ENCODE results near the gene TUBB. TPM values are rescaled to one million over a fixed set of nuclear protein-coding genes. Genes with fewer than 3 reads are reported as not detected.

TUBB gene
- total RNA-seq, 1 experiment from 2014 or later: 886 TPM

DNA sequence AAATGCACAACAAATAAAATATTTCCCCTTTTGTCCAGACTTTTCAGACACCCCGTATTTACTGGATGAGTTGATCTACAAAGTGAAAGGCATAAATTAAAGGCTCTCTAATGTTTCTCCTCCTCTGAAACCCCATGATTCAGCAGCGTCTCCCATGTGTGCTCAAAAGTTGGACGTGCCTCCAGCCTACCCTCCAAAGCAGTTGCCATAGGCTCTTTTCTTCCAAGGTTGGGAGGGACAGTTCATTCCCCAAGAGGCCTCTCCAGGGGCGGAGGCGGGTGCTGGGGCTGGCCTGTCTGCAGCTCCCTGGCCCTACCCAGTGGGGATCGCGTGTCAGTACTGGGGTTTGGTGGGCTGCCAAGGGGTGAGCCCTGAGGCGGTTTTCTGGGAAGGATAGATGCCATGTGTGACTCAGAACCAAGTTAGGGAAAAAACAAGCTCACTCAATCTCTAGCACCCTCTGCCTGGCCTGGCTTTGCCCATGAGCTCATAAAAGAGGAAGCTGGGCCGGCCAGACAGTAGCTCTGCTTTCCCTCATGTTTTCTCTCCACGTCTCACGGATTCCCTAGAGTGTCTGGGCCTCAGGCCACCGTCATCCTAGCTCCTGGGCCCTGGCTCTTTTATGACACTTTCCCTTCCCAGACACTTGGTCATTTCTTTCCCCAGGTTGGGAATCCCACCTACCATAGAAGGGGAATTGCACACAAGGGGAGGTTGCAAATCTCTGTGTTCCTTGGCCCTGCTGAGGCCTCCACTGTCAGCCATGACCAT is 32.2 kb downstream of the TUBB start (continued):
- TF ChIP-seq SIN3A (IDR thresholded peaks at IDR 0.05; ENCODE audit: low read depth) (no peak), POLR2A (IDR thresholded peaks at IDR 0.05; ENCODE audit: borderline replicate concordance, extremely low read depth, insufficient read depth, insufficient read length) (no peak), CEBPB (IDR thresholded peaks at IDR 0.05; ENCODE audit: low read depth) (no peak), RAD21 (IDR thresholded peaks at IDR 0.05; ENCODE audit: low read depth) (no peak), POLR2AphosphoS5 (IDR thresholded peaks at IDR 0.05; ENCODE audit: low read depth, low read length) (peak; percentile 81)
- TF ChIP-seq, protein P1, sequence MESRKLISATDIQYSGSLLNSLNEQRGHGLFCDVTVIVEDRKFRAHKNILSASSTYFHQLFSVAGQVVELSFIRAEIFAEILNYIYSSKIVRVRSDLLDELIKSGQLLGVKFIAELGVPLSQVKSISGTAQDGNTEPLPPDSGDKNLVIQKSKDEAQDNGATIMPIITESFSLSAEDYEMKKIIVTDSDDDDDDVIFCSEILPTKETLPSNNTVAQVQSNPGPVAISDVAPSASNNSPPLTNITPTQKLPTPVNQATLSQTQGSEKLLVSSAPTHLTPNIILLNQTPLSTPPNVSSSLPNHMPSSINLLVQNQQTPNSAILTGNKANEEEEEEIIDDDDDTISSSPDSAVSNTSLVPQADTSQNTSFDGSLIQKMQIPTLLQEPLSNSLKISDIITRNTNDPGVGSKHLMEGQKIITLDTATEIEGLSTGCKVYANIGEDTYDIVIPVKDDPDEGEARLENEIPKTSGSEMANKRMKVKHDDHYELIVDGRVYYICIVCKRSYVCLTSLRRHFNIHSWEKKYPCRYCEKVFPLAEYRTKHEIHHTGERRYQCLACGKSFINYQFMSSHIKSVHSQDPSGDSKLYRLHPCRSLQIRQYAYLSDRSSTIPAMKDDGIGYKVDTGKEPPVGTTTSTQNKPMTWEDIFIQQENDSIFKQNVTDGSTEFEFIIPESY (IDR thresholded peaks at IDR 0.05; ENCODE audit: extremely low read depth, insufficient replicate concordance, low read length): no peak

DNA sequence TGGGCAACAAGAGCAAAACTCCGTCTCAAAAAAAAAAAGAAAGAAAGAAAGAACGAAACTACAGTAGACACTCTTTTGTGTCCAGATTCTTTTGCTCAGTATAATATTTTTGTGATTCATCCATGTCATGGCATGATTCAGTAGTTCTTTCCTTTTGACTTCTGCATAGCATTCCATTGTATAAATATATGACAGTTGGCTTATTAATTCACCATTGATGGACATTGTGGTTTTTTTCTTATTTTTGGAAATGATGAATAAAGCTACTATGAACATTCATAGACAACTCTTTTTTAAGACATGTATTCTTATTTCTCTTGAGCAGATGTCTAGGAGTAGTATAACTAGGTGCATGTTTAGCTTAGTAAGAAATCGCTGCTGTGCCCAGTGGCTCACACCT is 34.5 kb downstream of the TUBB start:
- Histone ChIP-seq H3K79me2 (ENCODE audit: insufficient read depth, low read length) (no peaks in the 10 kb centered on the region), H2AFZ (ENCODE audit: low read depth, low read length, poor library complexity, severe bottlenecking) (no peak overlapping the region), H4K20me1 (ENCODE audit: insufficient read depth) (no peaks in the 10 kb centered on the region), H3K9ac (ENCODE audit: low read length) (no peak overlapping the region), H3K9me2 (ENCODE audit: insufficient read depth) (no peaks in the 10 kb centered on the region), H3K36me3 (ENCODE audit: control insufficient read depth in 1 of 2, insufficient read depth in 2 of 2, low read length in 2 of 2) (no peaks in the 10 kb centered on the region), H3K9me3 (ENCODE audit: control insufficient read depth in 1 of 2, insufficient read depth in 1 of 2, low read depth in 1 of 2, low read length in 2 of 2) (no peaks in the 10 kb centered on the region), H3K4me3 (replicated peaks in 1 of 2; ENCODE audit: low read depth in 1 of 2, low read length in 2 of 2) (no peak overlapping the region), H3K27ac (ENCODE audit: low read depth, low read length) (no peak overlapping the region), H3K27me3 (ENCODE audit: insufficient read depth, low read length) (no peaks in the 10 kb centered on the region), H3K4me2 (ENCODE audit: low read length) (peak overlapping the region; percentile 1; the same call in 1 of the 2 replicates), H3K4me1 (ENCODE audit: control insufficient read depth in 1 of 2, insufficient read depth in 2 of 2, low read length in 2 of 2) (peaks cover 69 to 92% of the 10 kb centered on the region in 2 experiments)
- intact Hi-C loops (cut with micrococcal nuclease): no loop called here
- no peak for ATAC-seq
- ChIA-PET CTCF (no interaction called here), POLR2A (interaction anchor here (0.8 to 4.5 kb wide), 6 partner anchors 9 to 61 kb away, joined by 3 to 37 read pairs (median 4); partner anchors contain the start of gene IER3), RAD21 (ENCODE audit: low non-redundant PET in 1 of 2, low total read pairs in 2 of 2, uncharacterized antibody in 2 of 2, unreplicated experiment in 2 of 2) (interaction anchor here in 1 of 2 experiments (0.9 kb wide), 1 partner anchor 18 kb away, joined by 5 read pairs; no protein-coding TSS in a partner anchor)
- no TSS peak for BruUV-seq (replicated peaks)
- no peak for DNase-seq (ENCODE audit: low read depth, low spot score)
- TF ChIP-seq RAD21 (IDR thresholded peaks at IDR 0.05; ENCODE audit: low read depth) (no peak), CEBPB (IDR thresholded peaks at IDR 0.05; ENCODE audit: low read depth) (no peak), FOSL1 (IDR thresholded peaks at IDR 0.05; ENCODE audit: low read depth) (no peak), POLR2AphosphoS5 (IDR thresholded peaks at IDR 0.05; ENCODE audit: low read depth, low read length) (no peak), EZH2phosphoT487 (IDR thresholded peaks at IDR 0.05; ENCODE audit: borderline replicate concordance) (no peak), ZNF274 (IDR thresholded peaks at IDR 0.05; ENCODE audit: low read depth, low read length) (no peak), POLR2A (IDR thresholded peaks at IDR 0.05; ENCODE audit: borderline replicate concordance, extremely low read depth, insufficient read depth, insufficient read length) (no peak), ZFX (IDR thresholded peaks at IDR 0.05) (no peak), CBX3 (IDR thresholded peaks at IDR 0.05; ENCODE audit: low read depth) (no peak), YY1 (IDR thresholded peaks at IDR 0.05; ENCODE audit: extremely low read depth, insufficient replicate concordance, low read depth, low read length) (no peak)
- TF ChIP-seq, protein P1 (IDR thresholded peaks at IDR 0.05; ENCODE audit: extremely low read depth, insufficient replicate concordance, low read length): no peak
- TF ChIP-seq, protein P2, sequence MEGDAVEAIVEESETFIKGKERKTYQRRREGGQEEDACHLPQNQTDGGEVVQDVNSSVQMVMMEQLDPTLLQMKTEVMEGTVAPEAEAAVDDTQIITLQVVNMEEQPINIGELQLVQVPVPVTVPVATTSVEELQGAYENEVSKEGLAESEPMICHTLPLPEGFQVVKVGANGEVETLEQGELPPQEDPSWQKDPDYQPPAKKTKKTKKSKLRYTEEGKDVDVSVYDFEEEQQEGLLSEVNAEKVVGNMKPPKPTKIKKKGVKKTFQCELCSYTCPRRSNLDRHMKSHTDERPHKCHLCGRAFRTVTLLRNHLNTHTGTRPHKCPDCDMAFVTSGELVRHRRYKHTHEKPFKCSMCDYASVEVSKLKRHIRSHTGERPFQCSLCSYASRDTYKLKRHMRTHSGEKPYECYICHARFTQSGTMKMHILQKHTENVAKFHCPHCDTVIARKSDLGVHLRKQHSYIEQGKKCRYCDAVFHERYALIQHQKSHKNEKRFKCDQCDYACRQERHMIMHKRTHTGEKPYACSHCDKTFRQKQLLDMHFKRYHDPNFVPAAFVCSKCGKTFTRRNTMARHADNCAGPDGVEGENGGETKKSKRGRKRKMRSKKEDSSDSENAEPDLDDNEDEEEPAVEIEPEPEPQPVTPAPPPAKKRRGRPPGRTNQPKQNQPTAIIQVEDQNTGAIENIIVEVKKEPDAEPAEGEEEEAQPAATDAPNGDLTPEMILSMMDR (IDR thresholded peaks at IDR 0.05 in 2 of 3, conservative IDR thresholded peaks at IDR 0.05 in 1 of 3; ENCODE audit: borderline replicate concordance in 1 of 3, insufficient read depth in 1 of 3, low read depth in 2 of 3, low read length in 2 of 3): no peak
- TF ChIP-seq, protein P3, sequence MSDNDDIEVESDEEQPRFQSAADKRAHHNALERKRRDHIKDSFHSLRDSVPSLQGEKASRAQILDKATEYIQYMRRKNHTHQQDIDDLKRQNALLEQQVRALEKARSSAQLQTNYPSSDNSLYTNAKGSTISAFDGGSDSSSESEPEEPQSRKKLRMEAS (IDR thresholded peaks at IDR 0.05): no peak

Measured in HCT116 (cell line).